Measurements from ENCODE around the gene NUP93.

- TF ChIP-seq TAF1 (IDR thresholded peaks at IDR 0.05; ENCODE audit: borderline replicate concordance, insufficient read depth, low read length) = no peak
- TF ChIP-seq SIN3A (IDR thresholded peaks at IDR 0.05; ENCODE audit: borderline replicate concordance, insufficient read depth, low read length) = no peak
- TF ChIP-seq POLR2AphosphoS5 (IDR thresholded peaks at IDR 0.05; ENCODE audit: low read depth, low read length) = no peak
- no peak for TF ChIP-seq REST (IDR thresholded peaks at IDR 0.05; ENCODE audit: insufficient read depth in 1 of 2, low read depth in 2 of 2, low read length in 2 of 2)
Measured at GRCh38 chr16:56697456-56698155, 32.3 kb upstream of the NUP93 start.

All from PFSK-1 (cell line).